Measurements from ENCODE around the gene ALDOB.

- no peak for TF ChIP-seq CTCF (IDR thresholded peaks at IDR 0.05)
- TF ChIP-seq POLR2A (IDR thresholded peaks at IDR 0.05): no peak
Measured at GRCh38 chr9:101394687-101395086, 40.9 kb downstream of the ALDOB start.
